Esophagus squamous epithelium (tissue), 4 donors: ENCODE measurements around the gene MMEL1.

Source experiments
- POLR2A ChIP-seq, 4 donors: fragments of 450-650 bp; IDR thresholded peaks; one replicate each; pipeline ENCODE4 v1.6.1; 2017; ENCODE audit warnings: antibody characterized with exemption in 4 of 4, mild to moderate bottlenecking in 4 of 4, moderate library complexity in 3 of 4
- TF ChIP-seq, protein P1 (sequence below), 6 experiments: fragments of 450-650 bp in 4 of 6; fragments of 200-600 bp in 2 of 6; sonication (generic) in 2 of 6; IDR thresholded peaks; one replicate each; pipeline ENCODE4 v1.5.1; 2016 to 2019; ENCODE audit warnings: antibody characterized with exemption in 6 of 6, mild to moderate bottlenecking in 4 of 6, moderate library complexity in 4 of 6

DNA sequence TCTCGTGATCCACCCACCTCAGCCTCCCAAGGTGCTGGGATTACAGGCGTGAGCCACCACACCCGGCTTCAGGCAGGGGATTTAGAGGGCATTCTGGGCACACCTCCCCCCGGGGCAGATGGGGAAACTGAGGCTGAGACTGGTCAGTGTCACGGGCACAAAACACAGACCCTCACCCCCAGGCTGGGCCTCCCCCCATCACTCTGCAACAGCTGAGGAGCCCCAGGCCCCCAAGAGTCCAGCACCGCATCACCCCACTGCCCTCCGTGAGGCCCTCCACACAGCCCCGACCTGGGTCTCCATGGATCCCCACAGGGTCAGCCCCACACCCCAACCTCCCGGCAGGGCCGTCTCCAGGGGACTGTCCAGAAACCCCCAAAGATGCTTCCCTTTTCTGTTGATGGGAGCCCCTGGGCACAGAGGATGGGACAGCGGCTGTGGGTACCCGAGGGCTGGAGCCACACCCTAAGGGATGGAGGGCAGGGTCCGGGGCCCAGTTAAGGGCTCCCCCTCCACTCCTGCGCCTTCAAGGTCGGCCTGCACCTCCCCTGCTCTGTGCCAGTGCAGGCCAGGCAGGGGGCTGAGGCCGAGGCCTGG is 65.6 kb downstream of the MMEL1 start:
- TF ChIP-seq, protein P1, sequence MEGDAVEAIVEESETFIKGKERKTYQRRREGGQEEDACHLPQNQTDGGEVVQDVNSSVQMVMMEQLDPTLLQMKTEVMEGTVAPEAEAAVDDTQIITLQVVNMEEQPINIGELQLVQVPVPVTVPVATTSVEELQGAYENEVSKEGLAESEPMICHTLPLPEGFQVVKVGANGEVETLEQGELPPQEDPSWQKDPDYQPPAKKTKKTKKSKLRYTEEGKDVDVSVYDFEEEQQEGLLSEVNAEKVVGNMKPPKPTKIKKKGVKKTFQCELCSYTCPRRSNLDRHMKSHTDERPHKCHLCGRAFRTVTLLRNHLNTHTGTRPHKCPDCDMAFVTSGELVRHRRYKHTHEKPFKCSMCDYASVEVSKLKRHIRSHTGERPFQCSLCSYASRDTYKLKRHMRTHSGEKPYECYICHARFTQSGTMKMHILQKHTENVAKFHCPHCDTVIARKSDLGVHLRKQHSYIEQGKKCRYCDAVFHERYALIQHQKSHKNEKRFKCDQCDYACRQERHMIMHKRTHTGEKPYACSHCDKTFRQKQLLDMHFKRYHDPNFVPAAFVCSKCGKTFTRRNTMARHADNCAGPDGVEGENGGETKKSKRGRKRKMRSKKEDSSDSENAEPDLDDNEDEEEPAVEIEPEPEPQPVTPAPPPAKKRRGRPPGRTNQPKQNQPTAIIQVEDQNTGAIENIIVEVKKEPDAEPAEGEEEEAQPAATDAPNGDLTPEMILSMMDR (IDR thresholded peaks at IDR 0.05), result no peak
- TF ChIP-seq POLR2A (IDR thresholded peaks at IDR 0.05), result no peak
